PFSK-1 (cell line): Measurements from ENCODE around the gene CDH26.

Experiments
- FOXP2 ChIP-seq: optimal IDR thresholded peaks from 2 replicates; pipeline ENCODE3; 2011; ENCODE audit warnings: borderline replicate concordance, control low read depth, inconsistent platforms; ENCODE audit not compliant: insufficient read depth; ENCODE audit errors: extremely low read length, extremely low read depth
- POLR2AphosphoS5 ChIP-seq: IDR thresholded peaks from 2 replicates; pipeline ENCODE4 v1.6.1; 2012; ENCODE audit warnings: low read depth, mild to moderate bottlenecking, control low read depth, low read length, moderate library complexity
- REST ChIP-seq, 2 experiments: IDR thresholded peaks; 2 replicates each; pipeline versions ENCODE4 v1.6.1 to v1.8.0; 2011 to 2012; ENCODE audit warnings: low read depth in 2 of 2, low read length in 2 of 2, control low read depth in 1 of 2, inconsistent platforms in 1 of 2, mild to moderate bottlenecking in 1 of 2, moderate library complexity in 1 of 2; ENCODE audit not compliant: insufficient read depth in 1 of 2
- SIN3A ChIP-seq: IDR thresholded peaks from 2 replicates; pipeline ENCODE4 v1.6.1; 2012; ENCODE audit warnings: mild to moderate bottlenecking, low read length, moderate library complexity, borderline replicate concordance; ENCODE audit not compliant: insufficient read depth
- TAF1 ChIP-seq: IDR thresholded peaks from 2 replicates; pipeline ENCODE4 v1.6.1; 2012; ENCODE audit warnings: low read length, control low read depth, borderline replicate concordance; ENCODE audit not compliant: insufficient read depth

The CDH26 gene

DNA sequence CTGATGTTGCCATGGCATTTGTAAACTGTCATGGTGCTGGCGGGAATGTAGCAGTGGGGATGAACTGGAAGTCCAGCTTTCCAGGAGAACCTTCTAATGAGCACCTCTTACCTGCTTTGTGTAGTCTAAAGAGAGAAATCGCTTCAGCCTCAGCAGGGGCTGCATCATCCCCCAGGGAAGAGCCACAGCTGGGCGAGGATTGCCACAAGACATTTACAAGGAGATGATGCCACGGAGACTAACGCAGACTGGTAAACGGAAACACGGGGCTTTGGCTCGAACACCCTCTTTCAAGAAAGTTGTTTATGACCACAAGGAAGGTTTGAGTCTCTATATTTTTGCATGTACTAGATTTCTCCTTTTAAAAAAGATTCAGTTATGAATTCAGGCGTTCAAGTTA lies 72.9 kb downstream of the CDH26 start:
- TF ChIP-seq TAF1 (no peak), REST (IDR thresholded peaks at IDR 0.05; ENCODE audit: insufficient read depth in 1 of 2, low read depth in 2 of 2, low read length in 2 of 2) (no peak), POLR2AphosphoS5 (no peak), FOXP2 (no peak), SIN3A (no peak)

GRCh38 chr20:60034231-60035110 lies 76.2 kb downstream of the CDH26 start:
- TF ChIP-seq TAF1, result no peak
- TF ChIP-seq REST (IDR thresholded peaks at IDR 0.05; ENCODE audit: insufficient read depth in 1 of 2, low read depth in 2 of 2, low read length in 2 of 2), result no peak
- TF ChIP-seq SIN3A, result no peak
- TF ChIP-seq FOXP2, result no peak
- TF ChIP-seq POLR2AphosphoS5, result no peak

- no peak for TF ChIP-seq SIN3A
- no peak for TF ChIP-seq FOXP2
- no peak for TF ChIP-seq TAF1
- no peak for TF ChIP-seq POLR2AphosphoS5
Observed at GRCh38 chr20:60035486-60035885, 77.3 kb downstream of the CDH26 start.

GRCh38 chr20:60036346-60036745 lies 78.1 kb downstream of the CDH26 start:
- no peak for TF ChIP-seq FOXP2
- TF ChIP-seq TAF1, result no peak
- TF ChIP-seq POLR2AphosphoS5, result no peak
- no peak for TF ChIP-seq REST (IDR thresholded peaks at IDR 0.05; ENCODE audit: insufficient read depth in 1 of 2, low read depth in 2 of 2, low read length in 2 of 2)
- no peak for TF ChIP-seq SIN3A

- TF ChIP-seq SIN3A (no peak), REST (IDR thresholded peaks at IDR 0.05; ENCODE audit: insufficient read depth in 1 of 2, low read depth in 2 of 2, low read length in 2 of 2) (no peak), POLR2AphosphoS5 (no peak), TAF1 (no peak)
Observed at GRCh38 chr20:60036746-60037499, 78.7 kb downstream of the CDH26 start.
